Body of pancreas (tissue), 4 donors: ENCODE data around the gene ZNF705A.

Source experiments
- CTCF ChIP-seq, 7 experiments: fragments of 450-650 bp in 4 of 7; fragments of 200-600 bp in 3 of 7; sonication (generic) in 3 of 7; IDR thresholded peaks; one replicate each; pipeline ENCODE4 v1.5.1; 2016 to 2019; ENCODE audit warnings: antibody characterized with exemption in 7 of 7
- POLR2A ChIP-seq, 3 donors: fragments of 450-650 bp; IDR thresholded peaks; one replicate each; pipeline ENCODE4 v1.6.1; 2016; ENCODE audit warnings: antibody characterized with exemption in 3 of 3, mild to moderate bottlenecking in 2 of 3

- TF ChIP-seq CTCF (IDR thresholded peaks at IDR 0.05) (no peak), POLR2A (IDR thresholded peaks at IDR 0.05) (no peak)
Measured at GRCh38 chr12:8120072-8120713, 36.6 kb upstream of the ZNF705A start.
